ENCODE results near the gene HP.

DNA sequence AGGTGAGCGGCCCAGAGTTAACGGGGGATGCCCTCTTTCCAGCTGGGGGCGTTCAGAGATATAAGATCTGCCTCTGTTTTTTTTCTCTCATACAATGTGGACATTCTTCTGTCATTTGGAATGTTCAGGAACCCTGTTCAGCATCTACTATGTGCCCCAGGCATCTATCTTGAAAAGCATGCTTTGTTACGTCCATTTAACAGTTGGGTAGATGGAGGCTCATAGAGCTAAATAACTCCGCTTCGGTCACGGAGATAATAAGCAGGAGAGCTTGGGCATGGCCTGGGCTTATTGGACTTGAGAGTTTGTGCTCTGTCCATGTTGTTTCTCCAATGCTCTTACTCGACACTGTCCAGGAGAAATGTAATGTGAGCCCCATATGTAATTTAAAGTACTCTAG lies 39.6 kb upstream of the HP start:
- TF ChIP-seq CTCF (IDR thresholded peaks at IDR 0.05; ENCODE audit: poor library complexity) (no peak), EZH2 (IDR thresholded peaks at IDR 0.05; ENCODE audit: borderline replicate concordance) (no peak)
